ENCODE results near the gene ZNF892.

ZNF892 gene

GRCh38 chr2:95203911-95204310 is 3.4 kb upstream of the ZNF892 start:
- Histone ChIP-seq H3K36me3 (ENCODE audit: insufficient read depth, insufficient read length, low read length) (peaks cover 4% of the 10 kb centered on the region), H3K4me3 (ENCODE audit: insufficient read length, low read depth) (no peak overlapping the region), H3K4me1 (ENCODE audit: insufficient read depth, insufficient read length) (no peaks in the 10 kb centered on the region), H3K27me3 (ENCODE audit: insufficient read depth, insufficient read length) (no peaks in the 10 kb centered on the region), H3K9me3 (ENCODE audit: insufficient read depth, low read length) (peaks cover 7% of the 10 kb centered on the region), H3K9ac (ENCODE audit: insufficient read length, low read depth) (no peak overlapping the region)
- no peak for TF ChIP-seq SUZ12 (IDR thresholded peaks at IDR 0.05; ENCODE audit: extremely low read depth, insufficient read depth, insufficient read length)
- TF ChIP-seq YY1 (IDR thresholded peaks at IDR 0.05; ENCODE audit: insufficient read depth, insufficient read length) = no peak
- no peak for TF ChIP-seq ZNF274 (IDR thresholded peaks at IDR 0.05; ENCODE audit: low read depth, low read length)
- DNase-seq (ENCODE audit: low read depth, low spot score) = no peak

- Histone ChIP-seq H3K27me3 (ENCODE audit: insufficient read depth, insufficient read length) (no peaks in the 10 kb centered on the region), H3K9ac (ENCODE audit: insufficient read length, low read depth) (no peak overlapping the region), H3K4me1 (ENCODE audit: insufficient read depth, insufficient read length) (no peaks in the 10 kb centered on the region), H3K4me3 (ENCODE audit: insufficient read length, low read depth) (no peak overlapping the region), H3K9me3 (ENCODE audit: insufficient read depth, low read length) (peaks cover 12% of the 10 kb centered on the region), H3K36me3 (ENCODE audit: insufficient read depth, insufficient read length, low read length) (peaks cover 9% of the 10 kb centered on the region)
- DNase-seq (ENCODE audit: low read depth, low spot score) = no peak
- TF ChIP-seq YY1 (IDR thresholded peaks at IDR 0.05; ENCODE audit: insufficient read depth, insufficient read length) = no peak
- TF ChIP-seq ZNF274 (IDR thresholded peaks at IDR 0.05; ENCODE audit: low read depth, low read length) = no peak
- TF ChIP-seq SUZ12 (IDR thresholded peaks at IDR 0.05; ENCODE audit: extremely low read depth, insufficient read depth, insufficient read length) = no peak
Measured at GRCh38 chr2:95204396-95204795, 2.9 kb upstream of the ZNF892 start.

GRCh38 chr2:95206096-95206495 is 1.2 kb upstream of the ZNF892 start:
- Histone ChIP-seq H3K9ac (ENCODE audit: insufficient read length, low read depth) (no peak overlapping the region), H3K4me3 (ENCODE audit: insufficient read length, low read depth) (peak overlapping the region; percentile 24)
- TF ChIP-seq ZNF274 (IDR thresholded peaks at IDR 0.05; ENCODE audit: low read depth, low read length) (no peak), YY1 (IDR thresholded peaks at IDR 0.05; ENCODE audit: insufficient read depth, insufficient read length) (no peak), SUZ12 (IDR thresholded peaks at IDR 0.05; ENCODE audit: extremely low read depth, insufficient read depth, insufficient read length) (no peak)

GRCh38 chr2:95208106-95208505 is 785 bp downstream of the ZNF892 start:
- H3K4me3 ChIP-seq (ENCODE audit: insufficient read length, low read depth) = peak overlapping the region; percentile 87
- no peak for TF ChIP-seq YY1 (IDR thresholded peaks at IDR 0.05; ENCODE audit: insufficient read depth, insufficient read length)

More at GRCh38 chr2:95206096-95206495, 1.2 kb upstream of the ZNF892 start:
- Histone ChIP-seq H3K36me3 (ENCODE audit: insufficient read depth, insufficient read length, low read length) (peaks cover 18% of the 10 kb centered on the region), H3K27me3 (ENCODE audit: insufficient read depth, insufficient read length) (no peaks in the 10 kb centered on the region), H3K9me3 (ENCODE audit: insufficient read depth, low read length) (peaks cover 29% of the 10 kb centered on the region), H3K4me1 (ENCODE audit: insufficient read depth, insufficient read length) (no peaks in the 10 kb centered on the region)
- DNase-seq (ENCODE audit: low read depth, low spot score) = no peak

GRCh38 chr2:95215018-95215612 is 7.8 kb downstream of the ZNF892 start:
- TF ChIP-seq YY1 (IDR thresholded peaks at IDR 0.05; ENCODE audit: insufficient read depth, insufficient read length) = no peak
- TF ChIP-seq SUZ12 (IDR thresholded peaks at IDR 0.05; ENCODE audit: extremely low read depth, insufficient read depth, insufficient read length) = no peak
- TF ChIP-seq ZNF274 (IDR thresholded peaks at IDR 0.05; ENCODE audit: low read depth, low read length) = peak; percentile 100
- Histone ChIP-seq H3K27me3 (ENCODE audit: insufficient read depth, insufficient read length) (no peaks in the 10 kb centered on the region), H3K4me1 (ENCODE audit: insufficient read depth, insufficient read length) (no peaks in the 10 kb centered on the region), H3K4me3 (ENCODE audit: insufficient read length, low read depth) (no peak overlapping the region), H3K9me3 (ENCODE audit: insufficient read depth, low read length) (peaks cover 100% of the 10 kb centered on the region), H3K36me3 (ENCODE audit: insufficient read depth, insufficient read length, low read length) (peaks cover 79% of the 10 kb centered on the region), H3K9ac (ENCODE audit: insufficient read length, low read depth) (no peak overlapping the region)
- DNase-seq (ENCODE audit: low read depth, low spot score) = no peak

More at GRCh38 chr2:95208106-95208505, 785 bp downstream of the ZNF892 start:
- H3K9me3 ChIP-seq (ENCODE audit: insufficient read depth, low read length) = peaks cover 49% of the 10 kb centered on the region
- H3K27me3 ChIP-seq (ENCODE audit: insufficient read depth, insufficient read length) = no peaks in the 10 kb centered on the region
- H3K9ac ChIP-seq (ENCODE audit: insufficient read length, low read depth) = peak overlapping the region; percentile 89
- peaks cover 38% of the 10 kb centered on the region for H3K36me3 ChIP-seq (ENCODE audit: insufficient read depth, insufficient read length, low read length)
- H3K4me1 ChIP-seq (ENCODE audit: insufficient read depth, insufficient read length) = no peaks in the 10 kb centered on the region
- DNase-seq (ENCODE audit: low read depth, low spot score) = no peak

- Histone ChIP-seq H3K27me3 (ENCODE audit: insufficient read depth, insufficient read length) (no peaks in the 10 kb centered on the region), H3K36me3 (ENCODE audit: insufficient read depth, insufficient read length, low read length) (peaks cover 35% of the 10 kb centered on the region), H3K9ac (ENCODE audit: insufficient read length, low read depth) (no peak overlapping the region), H3K4me1 (ENCODE audit: insufficient read depth, insufficient read length) (no peaks in the 10 kb centered on the region), H3K9me3 (ENCODE audit: insufficient read depth, low read length) (peaks cover 98% of the 10 kb centered on the region), H3K4me3 (ENCODE audit: insufficient read length, low read depth) (no peak overlapping the region)
- no peak for TF ChIP-seq SUZ12 (IDR thresholded peaks at IDR 0.05; ENCODE audit: extremely low read depth, insufficient read depth, insufficient read length)
- TF ChIP-seq YY1 (IDR thresholded peaks at IDR 0.05; ENCODE audit: insufficient read depth, insufficient read length) = no peak
- no peak for TF ChIP-seq ZNF274 (IDR thresholded peaks at IDR 0.05; ENCODE audit: low read depth, low read length)
- no peak for DNase-seq (ENCODE audit: low read depth, low spot score)
Measured at GRCh38 chr2:95220449-95220848, 13.1 kb downstream of the ZNF892 start.

- DNase-seq (ENCODE audit: low read depth, low spot score) = no peak
- Histone ChIP-seq H3K9me3 (ENCODE audit: insufficient read depth, low read length) (peaks cover 50% of the 10 kb centered on the region), H3K36me3 (ENCODE audit: insufficient read depth, insufficient read length, low read length) (peaks cover 2% of the 10 kb centered on the region)
Measured at GRCh38 chr2:95225658-95226057, 18.3 kb downstream of the ZNF892 start.

More at GRCh38 chr2:95225658-95226057, 18.3 kb downstream of the ZNF892 start:
- TF ChIP-seq SUZ12 (IDR thresholded peaks at IDR 0.05; ENCODE audit: extremely low read depth, insufficient read depth, insufficient read length) = no peak
- TF ChIP-seq YY1 (IDR thresholded peaks at IDR 0.05; ENCODE audit: insufficient read depth, insufficient read length) = no peak
- TF ChIP-seq ZNF274 (IDR thresholded peaks at IDR 0.05; ENCODE audit: low read depth, low read length) = no peak
- Histone ChIP-seq H3K4me3 (ENCODE audit: insufficient read length, low read depth) (no peak overlapping the region), H3K27me3 (ENCODE audit: insufficient read depth, insufficient read length) (no peaks in the 10 kb centered on the region), H3K9ac (ENCODE audit: insufficient read length, low read depth) (no peak overlapping the region), H3K4me1 (ENCODE audit: insufficient read depth, insufficient read length) (no peaks in the 10 kb centered on the region)

Data from NT2/D1 (cell line).